Measurements from ENCODE around the gene ZBTB7A. TPM values are rescaled to one million over a fixed set of nuclear protein-coding genes. Genes with fewer than 3 reads are reported as not detected.
"Not testable (repeated sequence)": the region's sequence is repeated elsewhere in the genome, so short reads cannot be mapped to it uniquely, and the experiment has no call there.

ZBTB7A gene
- polyA plus RNA-seq, 4 donors: 14.3 to 35.6 (median 21.9) TPM

- Histone ChIP-seq H3K36me3 (ENCODE audit: control insufficient read depth in 3 of 3, insufficient read depth in 2 of 3, low read depth in 1 of 3, low read length in 3 of 3) (peaks cover 3 to 71% (median 4%) of the 10 kb centered on the region in 3 donors), H3K4me1 (ENCODE audit: control insufficient read depth in 3 of 3, insufficient read depth in 2 of 3, low read depth in 1 of 3, low read length in 2 of 3) (peaks cover 5 to 58% (median 11%) of the 10 kb centered on the region in 3 donors)
- not testable (repeated sequence) for H3K27me3 ChIP-seq (ENCODE audit: control insufficient read depth in 3 of 3, insufficient read depth in 3 of 3, low read length in 3 of 3); DNase-seq; H3K27ac ChIP-seq (ENCODE audit: low read depth in 1 of 3, low read length in 2 of 3); FAIRE-seq; H3K9me3 ChIP-seq (ENCODE audit: control insufficient read depth in 2 of 2, insufficient read depth in 1 of 2, low read depth in 1 of 2, low read length in 1 of 2); H3K4me3 ChIP-seq (ENCODE audit: low read depth in 1 of 3, low read length in 3 of 3)
- WGBS, 3 donors: 59 to 79% (median 65%) methylated on average over 6 of the region's 6 CpGs
Observed at GRCh38 chr19:4011430-4011829, 55.3 kb downstream of the ZBTB7A start.

- WGBS, 3 donors: 72 to 88% (median 81%) methylated on average over 12 to 14 of the region's 14 CpGs
Observed at GRCh38 chr19:4010808-4011110, 55.9 kb downstream of the ZBTB7A start.

GRCh38 chr19:4009990-4010807 lies 56.5 kb downstream of the ZBTB7A start:
- peaks cover 3 to 59% (median 4%) of the 10 kb centered on the region in 3 donors for H3K36me3 ChIP-seq (ENCODE audit: control insufficient read depth in 3 of 3, insufficient read depth in 2 of 3, low read depth in 1 of 3, low read length in 3 of 3)
- peaks cover 5 to 48% (median 9%) of the 10 kb centered on the region in 3 donors for H3K4me1 ChIP-seq (ENCODE audit: control insufficient read depth in 3 of 3, insufficient read depth in 2 of 3, low read depth in 1 of 3, low read length in 2 of 3)
- no peaks in the 10 kb centered on the region for H3K27me3 ChIP-seq (ENCODE audit: control insufficient read depth in 3 of 3, insufficient read depth in 3 of 3, low read length in 3 of 3)
- H3K9me3 ChIP-seq (ENCODE audit: control insufficient read depth in 2 of 2, insufficient read depth in 1 of 2, low read depth in 1 of 2, low read length in 1 of 2): no peaks in the 10 kb centered on the region
- no peak overlapping the region for H3K4me3 ChIP-seq (ENCODE audit: low read depth in 1 of 3, low read length in 3 of 3)
- WGBS, 3 donors: 59 to 73% (median 67%) methylated on average over 24 of the region's 24 CpGs
- FAIRE-seq (no peak), DNase-seq (no peak)
- no peak overlapping the region for H3K27ac ChIP-seq (ENCODE audit: low read depth in 1 of 3, low read length in 2 of 3)

More at GRCh38 chr19:4010808-4011110, 55.9 kb downstream of the ZBTB7A start:
- Histone ChIP-seq H3K9me3 (ENCODE audit: control insufficient read depth in 2 of 2, insufficient read depth in 1 of 2, low read depth in 1 of 2, low read length in 1 of 2) (no peaks in the 10 kb centered on the region), H3K27ac (ENCODE audit: low read depth in 1 of 3, low read length in 2 of 3) (no peak overlapping the region), H3K4me3 (ENCODE audit: low read depth in 1 of 3, low read length in 3 of 3) (no peak overlapping the region), H3K4me1 (ENCODE audit: control insufficient read depth in 3 of 3, insufficient read depth in 2 of 3, low read depth in 1 of 3, low read length in 2 of 3) (peaks cover 5 to 54% (median 11%) of the 10 kb centered on the region in 3 donors), H3K36me3 (ENCODE audit: control insufficient read depth in 3 of 3, insufficient read depth in 2 of 3, low read depth in 1 of 3, low read length in 3 of 3) (peaks cover 3 to 65% (median 4%) of the 10 kb centered on the region in 3 donors), H3K27me3 (ENCODE audit: control insufficient read depth in 3 of 3, insufficient read depth in 3 of 3, low read length in 3 of 3) (no peaks in the 10 kb centered on the region)
- FAIRE-seq (no peak), DNase-seq (no peak)

- DNase-seq (peak; percentile 15 to 49), FAIRE-seq (no peak)
- WGBS, 3 donors: 1% methylated on average over 25 to 55 of the region's 55 CpGs
- Histone ChIP-seq H3K27ac (ENCODE audit: low read depth in 1 of 3, low read length in 2 of 3) (peak overlapping the region in 1 of 3 donors; percentile 45), H3K4me3 (ENCODE audit: low read depth in 1 of 3, low read length in 3 of 3) (peak overlapping the region; percentile 60 to 96 (median 91)), H3K9me3 (ENCODE audit: control insufficient read depth in 2 of 2, insufficient read depth in 1 of 2, low read depth in 1 of 2, low read length in 1 of 2) (no peaks in the 10 kb centered on the region), H3K36me3 (ENCODE audit: control insufficient read depth in 3 of 3, insufficient read depth in 2 of 3, low read depth in 1 of 3, low read length in 3 of 3) (peaks cover 0 to 37% (median 2%) of the 10 kb centered on the region in 3 donors), H3K27me3 (ENCODE audit: control insufficient read depth in 3 of 3, insufficient read depth in 3 of 3, low read length in 3 of 3) (no peaks in the 10 kb centered on the region), H3K4me1 (ENCODE audit: control insufficient read depth in 3 of 3, insufficient read depth in 2 of 3, low read depth in 1 of 3, low read length in 2 of 3) (peaks cover 5 to 45% (median 9%) of the 10 kb centered on the region in 3 donors)
Observed at GRCh38 chr19:4007836-4008539, 58.7 kb downstream of the ZBTB7A start.

- peak; percentile 96 to 99 for DNase-seq
- peaks cover 0 to 29% (median 0%) of the 10 kb centered on the region in 3 donors for H3K36me3 ChIP-seq (ENCODE audit: control insufficient read depth in 3 of 3, insufficient read depth in 2 of 3, low read depth in 1 of 3, low read length in 3 of 3)
- FAIRE-seq: no peak
- H3K4me3 ChIP-seq (ENCODE audit: low read depth in 1 of 3, low read length in 3 of 3): peak within 1 kb of the TSS; percentile 85 to 96 (median 91)
- no peaks in the 10 kb centered on the region for H3K9me3 ChIP-seq (ENCODE audit: control insufficient read depth in 2 of 2, insufficient read depth in 1 of 2, low read depth in 1 of 2, low read length in 1 of 2)
- H3K4me1 ChIP-seq (ENCODE audit: control insufficient read depth in 3 of 3, insufficient read depth in 2 of 3, low read depth in 1 of 3, low read length in 2 of 3): peaks cover 5 to 38% (median 9%) of the 10 kb centered on the region in 3 donors
- WGBS, 3 donors: 0 to 1% (median 1%) methylated on average over 49 to 91 of the region's 91 CpGs
- H3K27ac ChIP-seq (ENCODE audit: low read depth in 1 of 3, low read length in 2 of 3): peak within 1 kb of the TSS; percentile 43 to 84 (median 80)
- H3K27me3 ChIP-seq (ENCODE audit: control insufficient read depth in 3 of 3, insufficient read depth in 3 of 3, low read length in 3 of 3): no peaks in the 10 kb centered on the region
Observed at GRCh38 chr19:4007021-4007835, 59.5 kb downstream of the ZBTB7A start, which contains the start of gene PIAS4. PIAS4 (plus strand) TSS chr19:4007736; CDS start chr19:4007761, 25 bp downstream.

GRCh38 chr19:4005436-4005835 lies 61.3 kb downstream of the ZBTB7A start:
- not testable (repeated sequence) for H3K27me3 ChIP-seq (ENCODE audit: control insufficient read depth in 3 of 3, insufficient read depth in 3 of 3, low read length in 3 of 3); FAIRE-seq; DNase-seq; H3K4me3 ChIP-seq (ENCODE audit: low read depth in 1 of 3, low read length in 3 of 3); H3K27ac ChIP-seq (ENCODE audit: low read depth in 1 of 3, low read length in 2 of 3); H3K9me3 ChIP-seq (ENCODE audit: control insufficient read depth in 2 of 2, insufficient read depth in 1 of 2, low read depth in 1 of 2, low read length in 1 of 2)
- peaks cover 0 to 15% (median 0%) of the 10 kb centered on the region in 3 donors for H3K36me3 ChIP-seq (ENCODE audit: control insufficient read depth in 3 of 3, insufficient read depth in 2 of 3, low read depth in 1 of 3, low read length in 3 of 3)
- H3K4me1 ChIP-seq (ENCODE audit: control insufficient read depth in 3 of 3, insufficient read depth in 2 of 3, low read depth in 1 of 3, low read length in 2 of 3): peaks cover 5 to 25% (median 9%) of the 10 kb centered on the region in 3 donors
- 97% methylated on average over 9 of the region's 9 CpGs for WGBS, 3 donors

GRCh38 chr19:4000798-4001197 lies 65.9 kb downstream of the ZBTB7A start:
- DNase-seq; H3K27me3 ChIP-seq (ENCODE audit: control insufficient read depth in 3 of 3, insufficient read depth in 3 of 3, low read length in 3 of 3); H3K4me3 ChIP-seq (ENCODE audit: low read depth in 1 of 3, low read length in 3 of 3); H3K36me3 ChIP-seq (ENCODE audit: control insufficient read depth in 3 of 3, insufficient read depth in 2 of 3, low read depth in 1 of 3, low read length in 3 of 3); H3K9me3 ChIP-seq (ENCODE audit: control insufficient read depth in 2 of 2, insufficient read depth in 1 of 2, low read depth in 1 of 2, low read length in 1 of 2); FAIRE-seq; H3K4me1 ChIP-seq (ENCODE audit: control insufficient read depth in 3 of 3, insufficient read depth in 2 of 3, low read depth in 1 of 3, low read length in 2 of 3); H3K27ac ChIP-seq (ENCODE audit: low read depth in 1 of 3, low read length in 2 of 3): not testable (repeated sequence)
- 81 to 89% (median 88%) methylated on average over 5 of the region's 5 CpGs for WGBS, 3 donors

Data from small intestine (tissue), 7 donors.